ENCODE measurements around the gene MPV17L2.
"Not testable (repeated sequence)": the region's sequence is repeated elsewhere in the genome, so short reads cannot be mapped to it uniquely, and the experiment has no call there.

DNA sequence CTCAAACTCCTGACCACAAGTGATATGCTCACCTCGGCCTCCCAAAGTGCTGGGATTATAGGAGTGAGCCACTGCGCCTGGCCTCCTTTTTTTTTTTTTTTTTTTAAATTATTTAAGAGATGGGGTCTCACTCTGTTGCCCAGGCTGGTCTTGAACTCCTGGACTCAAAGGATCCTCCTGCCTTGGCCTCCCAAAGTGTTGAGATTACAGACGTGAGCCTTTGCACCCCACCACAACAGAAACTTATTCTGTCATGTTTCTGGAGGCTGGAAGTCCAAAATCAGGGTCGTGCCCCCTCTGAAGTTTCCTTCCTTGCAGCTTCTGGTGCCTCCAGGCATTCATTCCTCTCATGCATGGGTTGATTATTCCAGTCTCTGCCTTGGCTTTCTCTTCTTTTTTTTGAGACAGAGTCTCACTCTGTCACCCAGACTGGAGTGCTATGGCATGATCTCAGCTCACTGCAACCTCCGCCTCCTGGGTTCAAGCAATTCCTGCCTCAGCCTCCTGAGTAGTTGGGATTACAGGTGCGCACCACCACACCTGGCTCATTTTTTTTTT is 33.9 kb upstream of the MPV17L2 start:
- not testable (repeated sequence) for TF ChIP-seq POLR2A (IDR thresholded peaks at IDR 0.05); CTCF (IDR thresholded peaks at IDR 0.05 in 4 of 5, conservative IDR thresholded peaks at IDR 0.05 in 1 of 5)
